ENCODE results near the gene RAB37. TPM values are rescaled to one million over a fixed set of nuclear protein-coding genes. Genes with fewer than 3 reads are reported as not detected.

The RAB37 gene
- total and polyA plus RNA-seq, 11 donors, result 0.76 to 3.6 (median 1.7) TPM

DNA sequence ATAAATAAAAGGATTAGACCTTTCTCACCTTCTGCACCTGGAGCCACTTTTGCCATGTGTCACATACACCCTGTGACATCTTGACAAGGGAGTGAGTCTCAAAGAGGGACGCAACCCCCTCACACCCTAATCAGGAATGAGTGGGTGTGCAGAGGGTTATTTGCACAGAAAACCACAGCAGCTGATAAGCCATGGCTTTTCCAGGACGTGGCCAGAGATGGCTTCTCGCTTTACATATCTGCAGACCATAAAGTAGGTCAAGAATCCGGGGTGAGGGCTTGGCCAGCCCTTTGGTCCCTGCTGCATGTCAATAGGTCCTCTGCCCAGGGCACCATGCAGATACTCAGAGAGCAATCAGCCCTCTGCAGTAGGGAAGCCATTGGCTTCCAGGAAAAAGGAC is 21.9 kb upstream of the RAB37 start:
- WGBS, 4 donors, result 16 to 33% (median 24%) methylated on average over 4 of the region's 4 CpGs
- Histone ChIP-seq H3K27me3 (peaks cover 0 to 38% (median 8%) of the 10 kb centered on the region in 9 donors), H3K9me3 (no peaks in the 10 kb centered on the region), H3K4me3 (no peak overlapping the region), H3K4me1 (peaks cover 0 to 13% (median 0%) of the 10 kb centered on the region in 12 donors), H3K36me3 (no peaks in the 10 kb centered on the region), H3K27ac (no peak overlapping the region)
- ATAC-seq (no peak), DNase-seq (no peak)
- TF ChIP-seq POLR2A (IDR thresholded peaks at IDR 0.05), result no peak
- TF ChIP-seq, protein P1, sequence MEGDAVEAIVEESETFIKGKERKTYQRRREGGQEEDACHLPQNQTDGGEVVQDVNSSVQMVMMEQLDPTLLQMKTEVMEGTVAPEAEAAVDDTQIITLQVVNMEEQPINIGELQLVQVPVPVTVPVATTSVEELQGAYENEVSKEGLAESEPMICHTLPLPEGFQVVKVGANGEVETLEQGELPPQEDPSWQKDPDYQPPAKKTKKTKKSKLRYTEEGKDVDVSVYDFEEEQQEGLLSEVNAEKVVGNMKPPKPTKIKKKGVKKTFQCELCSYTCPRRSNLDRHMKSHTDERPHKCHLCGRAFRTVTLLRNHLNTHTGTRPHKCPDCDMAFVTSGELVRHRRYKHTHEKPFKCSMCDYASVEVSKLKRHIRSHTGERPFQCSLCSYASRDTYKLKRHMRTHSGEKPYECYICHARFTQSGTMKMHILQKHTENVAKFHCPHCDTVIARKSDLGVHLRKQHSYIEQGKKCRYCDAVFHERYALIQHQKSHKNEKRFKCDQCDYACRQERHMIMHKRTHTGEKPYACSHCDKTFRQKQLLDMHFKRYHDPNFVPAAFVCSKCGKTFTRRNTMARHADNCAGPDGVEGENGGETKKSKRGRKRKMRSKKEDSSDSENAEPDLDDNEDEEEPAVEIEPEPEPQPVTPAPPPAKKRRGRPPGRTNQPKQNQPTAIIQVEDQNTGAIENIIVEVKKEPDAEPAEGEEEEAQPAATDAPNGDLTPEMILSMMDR (IDR thresholded peaks at IDR 0.05), result no peak
- intact Hi-C loops (cut with DNase I), result no loop called here

- 87 to 93% (median 88%) methylated on average over 4 of the region's 4 CpGs for WGBS, 4 donors
- intact Hi-C loops (cut with DNase I), result loop anchor here in 1 of 10 donors (10.0 kb wide), 1 partner anchor 64 kb away; no protein-coding TSS in a partner anchor
- TF ChIP-seq POLR2A (IDR thresholded peaks at IDR 0.05), result no peak
- TF ChIP-seq, protein P1 (IDR thresholded peaks at IDR 0.05), result no peak
- no peak for ATAC-seq
- H3K27ac ChIP-seq, result no peak overlapping the region
- no peak for DNase-seq
- no peaks in the 10 kb centered on the region for H3K9me3 ChIP-seq
- H3K4me3 ChIP-seq, result no peak overlapping the region
- no peaks in the 10 kb centered on the region for H3K4me1 ChIP-seq
- no peaks in the 10 kb centered on the region for H3K36me3 ChIP-seq
- peaks cover 0 to 6% (median 0%) of the 10 kb centered on the region in 9 donors for H3K27me3 ChIP-seq
Measured at GRCh38 chr17:74720506-74720905, 16.6 kb upstream of the RAB37 start.

- H3K9me3 ChIP-seq, result no peaks in the 10 kb centered on the region
- no peak overlapping the region for H3K27ac ChIP-seq
- intact Hi-C loops (cut with DNase I), result loop anchor here in 1 of 10 donors (10.0 kb wide), 1 partner anchor 62 kb away; no protein-coding TSS in a partner anchor
- ATAC-seq (no peak), DNase-seq (no peak)
- TF ChIP-seq POLR2A (IDR thresholded peaks at IDR 0.05), result no peak
- TF ChIP-seq, protein P1 (IDR thresholded peaks at IDR 0.05), result no peak
- H3K4me1 ChIP-seq, result no peaks in the 10 kb centered on the region
- H3K36me3 ChIP-seq, result no peaks in the 10 kb centered on the region
- WGBS, 4 donors, result 90 to 92% (median 91%) methylated on average over 4 of the region's 4 CpGs
- H3K4me3 ChIP-seq, result no peak overlapping the region
- peaks cover 0 to 6% (median 0%) of the 10 kb centered on the region in 9 donors for H3K27me3 ChIP-seq
Measured at GRCh38 chr17:74722782-74723181, 14.3 kb upstream of the RAB37 start.

DNA sequence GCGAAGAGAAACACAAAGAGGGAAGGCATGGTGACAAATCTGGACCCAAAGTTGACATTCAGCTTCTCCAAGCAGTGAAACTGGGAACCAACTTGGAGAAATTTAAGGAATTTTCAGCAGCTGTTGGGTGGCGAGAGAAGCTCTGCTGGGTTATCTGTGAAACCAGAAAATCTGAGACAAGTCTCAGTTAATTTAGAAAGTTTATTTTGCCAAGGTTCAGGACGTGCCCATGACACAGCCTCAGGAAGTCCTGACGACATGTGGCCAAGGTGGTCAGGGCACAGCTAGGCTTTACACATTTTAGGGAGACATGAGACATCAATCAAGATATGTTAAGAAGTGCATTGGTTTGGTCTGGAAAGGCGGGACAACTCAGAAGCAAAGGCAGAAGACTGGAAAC is 13.2 kb upstream of the RAB37 start:
- Histone ChIP-seq H3K4me1 (no peaks in the 10 kb centered on the region), H3K27ac (no peak overlapping the region), H3K36me3 (no peaks in the 10 kb centered on the region), H3K4me3 (no peak overlapping the region), H3K9me3 (no peaks in the 10 kb centered on the region), H3K27me3 (peaks cover 0 to 6% (median 0%) of the 10 kb centered on the region in 9 donors)
- ATAC-seq, result no peak
- DNase-seq, result no peak
- no peak for TF ChIP-seq POLR2A (IDR thresholded peaks at IDR 0.05)
- TF ChIP-seq, protein P1 (IDR thresholded peaks at IDR 0.05), result no peak
- 59 to 67% (median 61%) methylated on average over 5 of the region's 5 CpGs for WGBS, 4 donors
- intact Hi-C loops (cut with DNase I), result loop anchor here in 1 of 10 donors (10.0 kb wide), 1 partner anchor 61 kb away; no protein-coding TSS in a partner anchor
